GM12878 (cell line): ENCODE data around the gene CEP89.
"Not testable (repeated sequence)": the region's sequence is repeated elsewhere in the genome, so short reads cannot be mapped to it uniquely, and the experiment has no call there.

ENCODE experiments used
- CHD2 ChIP-seq: IDR thresholded peaks from 2 replicates; pipeline ENCODE4 v1.6.1; 2011; ENCODE audit warnings: low read depth, low read length, improper control_type of control experiment, borderline replicate concordance
- CREB1 ChIP-seq: IDR thresholded peaks from 2 replicates; pipeline ENCODE4 v1.6.1; 2012; ENCODE audit warnings: low read depth, mild to moderate bottlenecking, inconsistent platforms
- EP300 ChIP-seq, 2 experiments: fragments of 150-350 bp in 1 of 2; IDR thresholded peaks; 2 replicates each; pipeline ENCODE4 v1.6.1; 2011 to 2012; ENCODE audit warnings: low read depth in 2 of 2, low read length in 2 of 2, borderline replicate concordance in 1 of 2, improper control_type of control experiment in 1 of 2, inconsistent platforms in 1 of 2; ENCODE audit not compliant: control insufficient read depth in 1 of 2
- ESRRA ChIP-seq: IDR thresholded peaks from 2 replicates; pipeline ENCODE4 v1.6.1; 2012; ENCODE audit warnings: mild to moderate bottlenecking, low read length, improper control_type of control experiment
- EZH2 ChIP-seq: IDR thresholded peaks from 2 replicates; pipeline ENCODE4 v1.6.1; 2012; ENCODE audit warnings: low read depth, mild to moderate bottlenecking, control low read depth, inconsistent platforms, low read length, borderline replicate concordance; ENCODE audit not compliant: control insufficient read depth
- NR2C2 ChIP-seq: IDR thresholded peaks from 2 replicates; pipeline ENCODE4 v1.6.1; 2011; ENCODE audit warnings: borderline replicate concordance, low read depth; ENCODE audit not compliant: control insufficient read depth, insufficient read length
- PML ChIP-seq: IDR thresholded peaks from 2 replicates; pipeline ENCODE4 v1.6.1; 2012; ENCODE audit warnings: low read length, inconsistent platforms
- POLR2A ChIP-seq: IDR thresholded peaks from 2 replicates; pipeline ENCODE4 v1.6.1; 2011; ENCODE audit warnings: low read depth, mild to moderate bottlenecking, low read length
- RAD21 ChIP-seq: IDR thresholded peaks from 2 replicates; pipeline ENCODE4 v1.6.1; 2011; ENCODE audit warnings: mild to moderate bottlenecking, low read depth, low read length, moderate library complexity; ENCODE audit not compliant: insufficient read depth
- SP1 ChIP-seq: IDR thresholded peaks from one replicate; pipeline ENCODE4 v1.6.1; 2011; ENCODE audit warnings: low read depth, low read length
- TAF1 ChIP-seq: IDR thresholded peaks from 2 replicates; pipeline ENCODE4 v1.6.1; 2011; ENCODE audit warnings: mild to moderate bottlenecking, low read depth, low read length, borderline replicate concordance
- ZNF24 ChIP-seq: fragments of 450-650 bp; IDR thresholded peaks from 2 replicates; pipeline ENCODE4 v1.6.1; 2017; ENCODE audit warnings: antibody characterized with exemption, mild to moderate bottlenecking
- TF ChIP-seq, protein P1 (sequence below), 3 experiments: IDR thresholded peaks in 2 of 3; conservative IDR thresholded peaks in 1 of 3; 2 replicates each; pipeline ENCODE4 v1.5.1; 2011; ENCODE audit warnings: low read depth in 3 of 3, low read length in 3 of 3, mild to moderate bottlenecking in 3 of 3, control low read depth in 2 of 3, moderate library complexity in 2 of 3, inconsistent platforms in 1 of 3, mixed read lengths in 1 of 3; ENCODE audit not compliant: control insufficient read depth in 2 of 3, insufficient read depth in 1 of 3; ENCODE audit errors: extremely low read depth in 1 of 3

DNA sequence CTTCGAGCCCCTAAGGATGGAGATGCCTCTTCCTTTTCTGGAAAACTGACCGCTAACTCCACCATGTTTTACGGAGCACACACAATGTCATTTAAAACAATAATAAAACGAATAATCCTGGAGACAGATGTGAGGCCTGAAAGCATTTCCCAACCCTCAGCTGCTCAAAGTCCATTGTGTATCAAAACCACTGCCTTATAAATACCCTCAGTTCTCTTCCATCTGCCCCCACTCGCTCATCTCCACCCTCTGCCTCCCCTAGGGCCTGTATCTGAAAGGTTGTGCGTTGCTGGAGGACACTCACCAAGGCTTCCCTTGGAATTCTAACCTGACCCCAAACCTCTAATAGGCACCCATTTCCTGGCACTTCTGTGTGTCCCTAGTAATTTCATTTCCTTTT, 10.7 kb upstream of the CEP89 start:
- TF ChIP-seq, protein P1, sequence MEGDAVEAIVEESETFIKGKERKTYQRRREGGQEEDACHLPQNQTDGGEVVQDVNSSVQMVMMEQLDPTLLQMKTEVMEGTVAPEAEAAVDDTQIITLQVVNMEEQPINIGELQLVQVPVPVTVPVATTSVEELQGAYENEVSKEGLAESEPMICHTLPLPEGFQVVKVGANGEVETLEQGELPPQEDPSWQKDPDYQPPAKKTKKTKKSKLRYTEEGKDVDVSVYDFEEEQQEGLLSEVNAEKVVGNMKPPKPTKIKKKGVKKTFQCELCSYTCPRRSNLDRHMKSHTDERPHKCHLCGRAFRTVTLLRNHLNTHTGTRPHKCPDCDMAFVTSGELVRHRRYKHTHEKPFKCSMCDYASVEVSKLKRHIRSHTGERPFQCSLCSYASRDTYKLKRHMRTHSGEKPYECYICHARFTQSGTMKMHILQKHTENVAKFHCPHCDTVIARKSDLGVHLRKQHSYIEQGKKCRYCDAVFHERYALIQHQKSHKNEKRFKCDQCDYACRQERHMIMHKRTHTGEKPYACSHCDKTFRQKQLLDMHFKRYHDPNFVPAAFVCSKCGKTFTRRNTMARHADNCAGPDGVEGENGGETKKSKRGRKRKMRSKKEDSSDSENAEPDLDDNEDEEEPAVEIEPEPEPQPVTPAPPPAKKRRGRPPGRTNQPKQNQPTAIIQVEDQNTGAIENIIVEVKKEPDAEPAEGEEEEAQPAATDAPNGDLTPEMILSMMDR (IDR thresholded peaks at IDR 0.05 in 2 of 3, conservative IDR thresholded peaks at IDR 0.05 in 1 of 3; ENCODE audit: control insufficient read depth in 2 of 3, extremely low read depth in 1 of 3, insufficient read depth in 1 of 3, low read depth in 3 of 3, low read length in 3 of 3): not testable (repeated sequence)
- TF ChIP-seq EZH2; ESRRA; CREB1; TAF1; CHD2; ZNF24; POLR2A; NR2C2; RAD21; SP1; EP300 (IDR thresholded peaks at IDR 0.05; ENCODE audit: borderline replicate concordance in 1 of 2, control insufficient read depth in 1 of 2, low read depth in 2 of 2, low read length in 2 of 2); PML: not testable (repeated sequence)
